HCT116 (cell line): ENCODE measurements around the gene CKMT2. TPM values are rescaled to one million over a fixed set of nuclear protein-coding genes. Genes with fewer than 3 reads are reported as not detected.

ENCODE experiments used
- ATAC-seq: fragments of 200-7000 bp; cut with Tn5 transposase; 2 replicates; pipeline ENCODE4 v1.9.1; 2020; ENCODE audit warnings: mild to moderate bottlenecking, moderate library complexity
- BruUV-seq: library from RNA; stranded (reverse); fragments of 400-500 nt; replicated peaks from 2 replicates; lab custom pipeline; 2021; lab: Mats Ljungman, UMichigan
- CTCF ChIA-PET: fragments of 300-600 bp; sonication (Branson Sonifier 250); formaldehyde crosslinking; loops from one replicate; lab custom pipeline; 2021; ENCODE audit warnings: antibody characterized with exemption; lab: Charles Lee
- POLR2A ChIA-PET: fragments of 300-600, 350-600 bp; sonication (Branson Sonifier 250); formaldehyde crosslinking; loops from one replicate; lab custom pipeline; 2021; ENCODE audit warnings: antibody characterized with exemption; lab: Charles Lee
- RAD21 ChIA-PET, 2 experiments: fragments of 300-600 bp; sonication (Branson Sonifier 250); formaldehyde crosslinking; loops; one replicate each; lab custom pipeline; 2023; ENCODE audit warnings: low total read pairs in 2 of 2; ENCODE audit not compliant: uncharacterized antibody in 2 of 2, unreplicated experiment in 2 of 2, low non-redundant PET in 1 of 2; lab: Charles Lee
- DNase-seq: peaks from one replicate; pipeline ENCODE4 v3.0.0-alpha.2; 2010; ENCODE audit warnings: low read depth, low spot score
- H2AFZ ChIP-seq: fragments of 200-600 bp; shearing (Covaris generic), sonication (generic); 2 replicates; pipeline ENCODE4 v1.6.1; 2017; ENCODE audit warnings: low read depth, mixed run types, mixed read lengths, antibody characterized with exemption, low read length; ENCODE audit not compliant: poor library complexity, severe bottlenecking
- H3K27ac ChIP-seq: 2 replicates; pipeline ENCODE4 v1.5.1; 2012; ENCODE audit warnings: low read depth, low read length
- H3K27me3 ChIP-seq: fragments of 200-600 bp; sonication (generic); 2 replicates; pipeline ENCODE4 v1.6.1; 2016; ENCODE audit warnings: mixed run types, low read length, mixed read lengths; ENCODE audit not compliant: insufficient read depth
- H3K36me3 ChIP-seq, 2 experiments: fragments of 200-500 bp in 1 of 2; fragments of 200-600 bp in 1 of 2; sonication (Bioruptor generic) in 1 of 2; sonication (generic) in 1 of 2; 2 replicates each; pipeline versions ENCODE4 v1.5.1 to v1.6.1; 2014 to 2016; ENCODE audit warnings: low read length in 2 of 2, inconsistent platforms in 1 of 2, mixed read lengths in 1 of 2, mixed run types in 1 of 2; ENCODE audit not compliant: insufficient read depth in 2 of 2, control insufficient read depth in 1 of 2
- H3K4me1 ChIP-seq, 2 experiments: fragments of 200-600 bp in 1 of 2; sonication (generic) in 1 of 2; 2 replicates each; pipeline versions ENCODE4 v1.5.1 to v1.6.1; 2012 to 2017; ENCODE audit warnings: low read length in 2 of 2, inconsistent platforms in 1 of 2, mild to moderate bottlenecking in 1 of 2, mixed read lengths in 1 of 2, mixed run types in 1 of 2, moderate library complexity in 1 of 2; ENCODE audit not compliant: insufficient read depth in 2 of 2, control insufficient read depth in 1 of 2
- H3K4me2 ChIP-seq: fragments of 200-600 bp; sonication (generic); 2 replicates; pipeline ENCODE4 v1.6.1; 2017; ENCODE audit warnings: mixed run types, low read length, mixed read lengths
- H3K4me3 ChIP-seq, 2 experiments: fragments of 200-600 bp in 1 of 2; sonication (generic) in 1 of 2; replicated peaks in 1 of 2; 2 replicates each; pipeline ENCODE4 v1.5.1; 2011 to 2016; ENCODE audit warnings: low read length in 2 of 2, control low read depth in 1 of 2, low read depth in 1 of 2, mild to moderate bottlenecking in 1 of 2, mixed read lengths in 1 of 2, mixed run types in 1 of 2
- H3K79me2 ChIP-seq: fragments of 200-600 bp; sonication (generic); 2 replicates; pipeline ENCODE4 v1.6.1; 2017; ENCODE audit warnings: mild to moderate bottlenecking, mixed run types, low read length, moderate library complexity, mixed read lengths; ENCODE audit not compliant: insufficient read depth
- H3K9ac ChIP-seq: fragments of 200-600 bp; sonication (generic); 2 replicates; pipeline ENCODE4 v1.6.1; 2016; ENCODE audit warnings: low read length, mixed read lengths
- H3K9me2 ChIP-seq: fragments of 200-600 bp; sonication (generic), shearing (Covaris generic); 2 replicates; pipeline ENCODE4 v1.6.1; 2017; ENCODE audit warnings: mixed run types, mild to moderate bottlenecking, moderate library complexity; ENCODE audit not compliant: insufficient read depth
- H3K9me3 ChIP-seq, 2 experiments: fragments of 200-500 bp in 1 of 2; fragments of 200-600 bp in 1 of 2; sonication (Bioruptor generic) in 1 of 2; sonication (generic) in 1 of 2; 2 replicates each; pipeline ENCODE4 v1.6.1; 2014 to 2017; ENCODE audit warnings: low read length in 2 of 2, mixed read lengths in 2 of 2, inconsistent platforms in 1 of 2, low read depth in 1 of 2, mild to moderate bottlenecking in 1 of 2, mixed run types in 1 of 2, moderate library complexity in 1 of 2; ENCODE audit not compliant: control insufficient read depth in 1 of 2, insufficient read depth in 1 of 2
- H4K20me1 ChIP-seq: fragments of 200-600 bp; sonication (generic), shearing (Covaris generic); 2 replicates; pipeline ENCODE4 v1.6.1; 2017; ENCODE audit warnings: mixed run types, mild to moderate bottlenecking, moderate library complexity; ENCODE audit not compliant: insufficient read depth
- CBX3 ChIP-seq: IDR thresholded peaks from 2 replicates; pipeline ENCODE4 v1.6.1; 2012; ENCODE audit warnings: low read depth
- FOSL1 ChIP-seq: IDR thresholded peaks from 2 replicates; pipeline ENCODE4 v1.6.1; 2012; ENCODE audit warnings: low read depth
- REST ChIP-seq: IDR thresholded peaks from 2 replicates; pipeline ENCODE4 v1.6.1; 2012; ENCODE audit warnings: low read depth
- SRF ChIP-seq: IDR thresholded peaks from 2 replicates; pipeline ENCODE4 v1.6.1; 2012; ENCODE audit warnings: low read depth
- ZBTB33 ChIP-seq: IDR thresholded peaks from 2 replicates; pipeline ENCODE4 v1.6.1; 2011; ENCODE audit warnings: mild to moderate bottlenecking, low read length, moderate library complexity; ENCODE audit not compliant: insufficient replicate concordance; ENCODE audit errors: extremely low read depth
- intact Hi-C: fragments of 100-400 bp; cut with micrococcal nuclease; formaldehyde crosslinking; loops from 2 replicates; pipeline ENCODE4 v1.10.0; 2022
- total RNA-seq: library from RNA; stranded (reverse); gene quantifications from one replicate; pipeline ENCODE4 v1.2.1, GENCODE V29; 2021; ENCODE audit not compliant: unreplicated experiment

The CKMT2 gene
- total RNA-seq, 1 experiment from 2014 or later, result not detected

GRCh38 chr5:81209869-81210493 lies 23.1 kb upstream of the CKMT2 start:
- RAD21 ChIA-PET, result no interaction called here
- Histone ChIP-seq H3K4me2 (no peak overlapping the region), H3K4me3 (no peak overlapping the region), H3K36me3 (no peaks in the 10 kb centered on the region)
- DNase-seq, result no peak
- POLR2A ChIA-PET, result no interaction called here
- intact Hi-C loops, result no loop called here
- TF ChIP-seq FOSL1 (no peak), REST (no peak), SRF (no peak), CBX3 (no peak), ZBTB33 (no peak)
- TF ChIP-seq, all 23 proteins: peak for 0
- Histone ChIP-seq H3K9me2 (no peaks in the 10 kb centered on the region), H3K9ac (no peak overlapping the region), H2AFZ (no peak overlapping the region), H3K79me2 (no peaks in the 10 kb centered on the region), H3K4me1 (peaks cover 0 to 31% of the 10 kb centered on the region in 2 experiments; a peak in 2 of 4 replicates), H3K27me3 (no peaks in the 10 kb centered on the region), H4K20me1 (no peaks in the 10 kb centered on the region), H3K9me3 (no peaks in the 10 kb centered on the region), H3K27ac (no peak overlapping the region)
- CTCF ChIA-PET, result no interaction called here
- no TSS peak for BruUV-seq
- no peak for ATAC-seq
